HG03575 (cell line): ENCODE data around the gene S100G.
"Not testable (repeated sequence)": the region's sequence is repeated elsewhere in the genome, so short reads cannot be mapped to it uniquely, and the experiment has no call there.

ENCODE experiments used
- ATAC-seq: cut with Tn5 transposase; IDR thresholded peaks from one replicate; pipeline ENCODE4 v1.9.1; 2021; ENCODE audit not compliant: unreplicated experiment, insufficient number of reproducible peaks, low FRiP score; ENCODE audit errors: extremely low read depth

The S100G gene, protein sequence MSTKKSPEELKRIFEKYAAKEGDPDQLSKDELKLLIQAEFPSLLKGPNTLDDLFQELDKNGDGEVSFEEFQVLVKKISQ

DNA sequence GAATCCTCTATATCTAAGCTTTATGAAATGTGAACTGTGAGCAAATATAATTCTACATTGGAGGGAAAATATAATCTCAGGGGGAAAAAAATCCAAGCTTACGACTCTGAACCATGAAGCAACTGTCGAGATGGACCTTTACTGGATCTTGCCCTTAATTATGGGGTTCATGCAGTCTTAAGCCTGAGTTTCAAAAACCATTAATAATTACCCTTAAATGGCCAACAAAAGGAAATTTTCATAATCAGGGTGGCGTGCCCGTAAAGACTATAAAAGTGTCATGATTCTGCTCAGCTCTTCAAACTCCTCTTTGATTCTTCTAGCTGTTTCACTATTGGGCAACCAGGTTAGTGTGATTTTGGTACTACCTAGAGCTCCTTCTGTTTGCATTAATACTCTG, at the start of gene S100G:
S100G (plus strand) TSS at position 301 of the 400 bp plus-strand sequence. CDS start 849 bp downstream, outside the sequence.
- ATAC-seq: no peak

DNA sequence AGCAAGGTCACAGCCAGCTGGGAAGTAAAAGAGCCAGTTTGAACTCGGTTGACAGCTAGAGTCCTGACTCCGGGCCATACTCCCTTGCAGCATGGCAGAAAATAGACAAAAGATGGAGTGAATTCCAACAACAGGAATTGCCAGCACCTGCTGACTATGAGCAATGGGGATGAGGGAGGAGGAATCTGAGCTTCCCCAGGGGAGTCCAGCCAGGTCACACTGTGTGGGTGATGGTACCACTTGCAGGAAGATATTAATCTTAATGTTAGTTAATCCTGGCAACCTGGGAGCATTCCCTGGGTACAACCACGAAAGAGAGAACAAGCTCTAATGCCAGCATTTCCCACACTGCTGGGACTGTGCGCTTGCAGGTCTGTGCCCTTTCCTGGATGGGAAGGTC, 48.1 kb upstream of the S100G start:
- no peak for ATAC-seq

DNA sequence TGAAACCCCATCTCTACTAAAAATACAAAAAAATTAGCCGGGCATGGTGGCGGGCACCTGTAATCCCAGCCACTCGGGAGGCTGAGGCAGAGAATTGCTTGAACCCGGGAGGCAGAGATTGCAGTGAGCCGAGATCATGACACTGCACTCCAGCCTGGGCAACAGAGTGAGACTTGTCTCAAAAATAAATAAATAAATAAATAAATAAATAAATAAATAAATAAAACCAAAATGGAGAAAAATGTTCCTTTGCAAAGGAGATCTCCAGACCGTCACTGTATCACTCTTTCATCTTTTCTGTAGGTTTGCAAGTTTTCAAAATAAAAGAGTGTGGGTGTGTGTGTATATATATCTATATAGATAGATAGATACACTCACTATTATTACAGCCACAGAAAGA, 46.7 kb upstream of the S100G start:
- not testable (repeated sequence) for ATAC-seq

DNA sequence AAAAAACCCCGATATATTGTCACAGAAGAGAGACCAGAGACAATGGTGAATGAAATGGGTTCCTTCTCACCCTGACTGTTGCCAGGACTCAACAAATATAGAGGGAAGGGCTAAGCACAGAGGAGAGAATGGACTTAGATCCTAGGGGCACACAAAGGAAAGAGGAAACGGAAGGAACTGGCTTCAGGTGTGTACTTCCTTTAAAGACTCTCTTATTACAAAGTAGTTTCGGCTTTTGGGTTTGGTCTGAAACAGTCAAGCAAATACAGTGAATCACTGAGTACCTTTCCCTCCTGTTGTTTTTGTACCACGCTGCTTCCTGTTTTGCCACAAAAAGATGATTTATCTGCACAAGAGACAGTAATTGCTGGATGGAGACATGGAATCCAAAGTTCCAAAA, 46.1 kb upstream of the S100G start:
- no peak for ATAC-seq

DNA sequence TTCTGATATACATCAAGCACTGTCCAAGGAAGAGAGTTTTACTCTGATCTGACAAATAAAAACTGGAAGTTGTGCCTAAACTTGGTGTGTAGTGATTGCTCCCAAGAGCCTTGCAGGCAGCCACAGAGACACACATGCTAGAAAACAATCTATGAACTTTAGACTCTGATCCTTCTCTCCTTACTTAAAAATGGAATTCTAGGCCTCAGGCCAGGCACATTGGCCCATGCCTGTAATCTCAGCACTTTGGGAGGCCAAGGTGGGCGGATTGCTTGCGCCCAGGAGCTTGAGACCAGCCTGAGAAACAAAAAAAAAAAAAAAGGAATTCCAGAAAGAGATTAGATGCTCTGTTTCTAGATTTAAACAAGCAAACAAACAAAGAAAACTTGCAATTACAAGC, 45.6 kb upstream of the S100G start:
- ATAC-seq: no peak

DNA sequence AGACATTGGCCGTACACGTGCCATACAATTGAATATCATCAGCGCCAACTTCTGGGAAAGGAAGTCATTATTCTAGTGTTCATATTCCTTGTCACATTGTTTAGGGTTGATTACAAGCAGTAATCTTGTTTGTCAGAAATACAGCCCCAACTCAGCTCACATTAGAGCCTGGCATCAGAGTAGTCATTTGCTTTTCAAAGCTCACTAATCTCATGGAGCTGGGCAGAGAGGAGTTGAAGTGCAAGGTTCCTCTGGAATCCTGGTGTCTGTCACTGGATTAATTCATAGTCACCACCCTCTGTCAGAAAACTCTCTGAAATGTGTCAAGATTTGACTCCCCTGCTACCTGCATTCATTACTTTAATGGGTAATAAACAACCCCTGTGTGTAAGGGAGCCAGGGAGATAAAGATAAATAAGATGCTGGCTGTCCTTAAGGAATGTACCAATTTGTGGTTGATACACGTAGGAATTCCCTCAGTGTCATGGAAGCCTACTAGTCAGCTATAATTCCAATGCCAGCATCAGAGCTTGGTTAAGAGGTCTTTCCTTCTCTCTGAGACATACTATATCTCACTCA, 43.7 kb upstream of the S100G start:
- no peak for ATAC-seq

DNA sequence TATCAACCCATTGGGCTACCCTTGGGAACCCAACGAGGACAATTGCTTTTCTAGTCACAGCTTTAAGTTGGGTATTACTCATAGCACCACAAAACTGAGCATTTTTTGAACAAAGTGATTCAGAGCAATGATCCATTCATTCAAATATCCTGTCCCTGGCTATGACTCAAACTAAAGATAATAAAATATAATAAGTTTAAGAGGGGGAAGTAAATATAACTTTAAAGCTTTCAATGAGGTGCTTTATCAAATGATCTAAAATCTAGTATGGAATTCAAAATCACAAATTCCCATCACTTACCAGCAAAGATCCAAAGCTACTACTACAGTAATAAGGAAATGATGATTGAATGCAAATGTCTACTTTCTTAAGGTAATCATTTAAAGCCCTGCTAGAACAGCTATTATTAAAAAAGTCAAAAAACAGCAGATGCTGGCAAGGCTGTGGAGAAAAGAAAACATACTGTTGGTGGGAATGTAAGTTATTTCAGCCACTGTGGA, 39.8 kb upstream of the S100G start:
- ATAC-seq: no peak

DNA sequence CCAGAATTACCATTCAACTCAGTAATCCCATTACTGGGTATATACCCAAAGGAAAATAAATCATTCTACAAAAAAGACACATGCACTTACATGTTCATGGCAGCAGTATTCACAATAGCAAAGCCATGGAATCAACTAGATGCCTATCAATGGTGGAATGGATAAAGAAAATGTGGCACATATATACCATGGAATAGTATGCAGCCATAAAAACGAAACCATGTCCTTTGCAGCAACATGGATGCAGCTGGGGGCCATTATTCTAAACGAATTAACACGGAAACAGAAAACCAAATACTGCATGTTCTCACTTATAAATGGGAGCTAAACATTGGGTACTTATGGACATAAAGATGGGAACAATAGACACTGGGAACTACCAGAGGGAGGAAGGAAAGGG, 39.3 kb upstream of the S100G start:
- ATAC-seq: not testable (repeated sequence)

DNA sequence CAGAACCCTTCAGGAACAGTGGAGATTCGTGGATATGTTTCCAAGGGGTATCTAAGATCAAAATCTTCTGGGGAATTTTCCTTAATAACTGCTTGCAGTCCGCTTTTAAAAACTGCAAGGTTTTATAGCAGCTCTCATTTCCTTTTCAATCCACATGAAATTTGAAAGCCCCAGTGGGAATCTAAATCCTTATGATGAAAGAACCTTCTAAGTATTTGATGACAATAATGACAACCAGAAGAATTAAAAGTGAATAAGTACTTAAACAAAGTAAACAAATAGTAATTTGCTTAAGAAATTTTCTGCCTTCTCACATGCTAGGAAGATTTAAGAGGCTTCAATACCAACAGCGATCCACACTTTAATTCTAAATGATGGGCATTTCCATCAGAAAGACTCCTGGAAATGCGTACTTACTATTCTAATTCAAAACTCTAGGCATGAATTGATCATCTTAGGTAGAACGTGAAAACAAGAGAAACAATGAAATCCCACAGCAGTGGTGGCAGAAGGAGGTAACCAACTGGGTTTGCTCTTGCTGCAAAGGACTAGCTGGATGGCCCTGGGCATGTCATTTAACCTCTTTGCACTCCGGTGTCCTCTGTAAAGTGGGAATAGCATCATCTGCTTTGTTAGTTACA, 37.6 kb upstream of the S100G start:
- ATAC-seq: no peak

DNA sequence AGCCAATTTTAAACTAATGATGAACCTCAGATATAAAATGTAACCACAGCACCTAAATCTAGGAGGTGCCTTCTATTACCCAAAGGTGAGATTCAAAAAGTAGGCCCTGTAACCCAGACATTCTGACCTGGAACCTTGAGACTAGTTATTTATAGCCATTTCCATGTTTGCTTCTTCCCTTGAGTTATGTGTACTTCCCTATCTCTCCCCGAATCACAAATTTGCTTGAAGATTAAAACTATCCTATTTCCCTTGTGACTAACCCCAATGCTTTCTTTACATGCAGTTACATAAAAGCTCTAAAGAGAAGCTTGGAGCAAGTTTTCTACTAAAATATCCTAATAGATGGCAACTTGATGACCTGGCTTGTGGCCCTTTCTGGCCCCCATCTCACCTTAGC, 32.6 kb upstream of the S100G start:
- no peak for ATAC-seq

DNA sequence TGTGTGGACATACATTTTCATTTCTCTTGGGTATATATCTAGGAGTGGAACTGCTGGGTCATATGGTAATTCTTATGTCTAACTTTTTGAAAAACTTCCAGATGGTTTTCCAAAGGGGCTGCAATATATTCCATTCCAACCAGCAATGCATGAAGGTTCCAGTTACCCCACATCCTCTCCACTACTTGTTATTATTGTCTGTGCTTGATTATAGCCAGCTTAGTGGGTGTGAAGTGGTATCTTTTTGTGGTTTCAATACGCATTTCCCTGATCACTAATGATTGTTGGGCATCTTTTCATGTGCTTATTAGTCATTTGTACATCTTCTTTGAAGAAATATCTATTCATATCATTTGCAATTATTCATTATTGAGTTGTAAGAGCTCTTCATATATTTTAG, 31.5 kb upstream of the S100G start:
- ATAC-seq: no peak

DNA sequence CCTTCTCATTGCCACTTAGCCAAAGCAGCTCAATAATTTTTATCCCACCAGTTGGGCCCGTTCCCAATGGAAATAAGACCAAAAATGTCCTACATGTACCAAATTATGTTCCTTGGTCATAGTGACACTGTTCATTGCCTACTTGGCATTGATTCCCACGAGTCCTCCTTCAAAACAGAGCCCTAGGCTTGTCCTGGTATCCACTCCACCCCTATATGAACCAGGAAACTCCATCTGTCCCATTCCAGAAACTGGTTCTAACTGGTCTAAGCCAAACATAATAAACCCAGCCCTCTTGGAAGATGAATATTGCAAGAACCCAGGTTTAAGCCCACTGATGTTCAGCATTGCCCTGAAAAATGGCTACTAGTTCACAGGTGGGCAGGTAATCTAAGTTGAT, 30.9 kb upstream of the S100G start:
- no peak for ATAC-seq

DNA sequence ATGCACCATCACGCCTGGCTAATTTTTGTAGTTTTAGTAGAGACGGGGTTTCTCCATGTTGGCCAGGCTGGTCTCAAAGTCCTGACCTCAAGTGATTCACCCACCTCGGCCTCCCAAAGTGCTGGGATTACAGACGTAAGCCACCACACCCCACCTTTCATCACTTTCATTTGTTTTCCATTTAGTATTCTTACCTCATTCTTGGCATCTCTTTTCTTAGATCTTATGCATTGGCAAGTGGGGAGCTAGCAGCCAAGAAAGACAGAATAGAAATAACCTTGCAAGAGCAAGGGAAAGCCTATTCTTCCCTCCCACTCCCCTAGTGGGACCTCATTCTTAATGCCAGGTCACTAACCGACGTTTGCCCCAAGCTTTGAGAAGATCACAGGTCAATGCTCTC, 21.4 kb upstream of the S100G start:
- not testable (repeated sequence) for ATAC-seq

DNA sequence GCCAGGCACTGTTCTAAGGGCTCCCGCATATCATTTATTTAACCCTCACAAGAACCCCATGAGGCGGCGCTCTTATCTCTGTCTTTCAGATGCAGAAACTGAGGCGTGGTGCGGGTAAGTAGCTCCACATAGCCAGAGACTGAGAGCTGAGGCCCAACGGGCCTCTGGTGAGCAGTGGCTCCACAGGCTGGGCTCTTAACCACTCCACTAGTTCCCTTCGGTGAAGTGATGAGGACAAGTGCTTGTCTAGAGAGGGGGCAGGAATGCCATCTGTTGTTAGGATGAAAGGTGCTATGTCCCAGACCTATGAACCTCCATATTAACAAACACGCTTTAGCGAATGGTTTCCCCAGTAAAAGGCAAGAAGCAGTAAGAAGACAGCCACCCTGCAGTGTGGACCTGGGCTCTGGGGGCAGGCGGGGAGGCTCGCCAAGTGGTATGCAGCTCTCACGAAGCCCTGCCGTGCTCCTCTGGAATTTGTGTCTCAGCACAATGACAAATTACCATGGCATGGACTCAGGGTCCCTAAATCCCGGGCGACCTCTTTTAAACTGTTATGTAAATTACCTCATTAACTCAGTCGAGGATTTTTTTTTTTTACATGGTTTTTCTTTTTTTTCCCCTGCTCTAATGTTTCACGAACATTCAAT, 20.9 kb upstream of the S100G start:
- no peak for ATAC-seq

DNA sequence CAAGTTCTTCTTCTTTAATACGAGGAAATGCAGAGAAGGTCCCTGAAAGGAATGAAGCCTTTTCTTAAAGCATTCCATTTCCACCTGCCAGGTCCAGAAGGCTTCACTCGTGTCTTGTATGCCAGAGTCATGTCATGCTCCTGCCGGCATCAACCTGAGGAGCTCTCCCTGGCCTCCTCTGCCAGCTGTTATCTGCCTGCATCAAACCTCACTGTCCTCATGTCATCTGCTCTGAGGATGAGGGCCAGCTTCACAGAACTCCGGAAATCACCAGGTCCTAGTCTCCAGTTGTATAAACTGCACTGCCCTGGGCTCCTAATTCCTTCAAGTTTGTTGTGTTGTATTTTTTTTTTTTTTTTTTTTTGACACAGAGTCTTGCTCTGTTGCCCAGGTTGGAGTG, 20.0 kb upstream of the S100G start:
- ATAC-seq: no peak

DNA sequence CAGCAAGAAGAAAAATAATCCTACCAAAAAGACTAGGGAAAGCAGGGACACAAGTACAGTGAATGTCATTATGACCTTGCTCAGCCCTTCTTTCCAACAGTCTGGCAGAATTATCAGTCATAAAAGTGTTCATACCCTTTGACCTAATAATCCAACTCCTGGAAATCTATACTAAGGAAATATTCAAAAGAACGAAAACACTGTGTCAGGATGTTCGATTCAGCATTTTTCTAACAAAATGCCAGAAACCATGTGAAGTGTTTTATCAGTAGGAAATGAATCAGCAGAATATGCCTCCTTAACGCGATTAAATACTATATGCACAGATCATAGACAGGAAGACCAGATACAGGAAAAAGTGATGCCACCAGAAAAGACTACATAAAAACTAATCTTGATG, 16.2 kb upstream of the S100G start:
- no peak for ATAC-seq

DNA sequence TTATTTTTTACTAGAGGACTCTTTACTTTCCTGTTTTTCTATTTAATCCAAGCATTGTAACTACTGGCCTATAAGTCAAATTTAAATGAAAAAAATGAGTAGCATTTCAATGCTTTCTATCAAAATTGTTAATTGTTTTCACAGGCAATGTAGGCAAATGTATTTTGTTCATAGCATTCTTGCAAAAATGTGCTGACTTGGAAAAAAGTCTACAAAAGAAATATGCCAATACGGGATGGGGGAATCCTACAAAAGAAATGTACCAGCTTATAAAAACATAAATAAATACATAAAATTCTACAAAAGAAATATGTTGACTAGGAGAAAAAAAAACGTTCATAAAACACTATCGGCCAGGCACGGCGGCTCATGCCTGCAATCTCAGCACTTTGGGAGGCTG, 14.9 kb upstream of the S100G start:
- no peak for ATAC-seq

DNA sequence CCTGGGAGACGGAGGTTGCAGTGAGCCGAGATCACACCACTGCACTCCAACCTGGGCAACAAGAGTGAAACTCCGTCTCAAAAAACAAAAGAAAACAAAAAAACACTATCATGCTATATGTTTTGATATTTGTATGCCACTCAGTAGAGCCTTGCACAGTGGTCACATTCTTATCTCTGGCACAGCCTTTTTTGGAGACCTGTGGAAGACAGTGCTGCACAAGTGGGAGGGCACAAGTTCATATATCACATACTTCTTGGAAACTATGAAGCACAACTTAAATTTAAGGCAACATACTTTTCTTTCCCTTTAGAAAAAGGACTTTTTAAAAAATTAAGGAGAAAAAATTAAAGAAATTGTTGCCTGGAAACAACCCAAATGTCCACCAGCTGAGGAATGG, 14.4 kb upstream of the S100G start:
- no peak for ATAC-seq

DNA sequence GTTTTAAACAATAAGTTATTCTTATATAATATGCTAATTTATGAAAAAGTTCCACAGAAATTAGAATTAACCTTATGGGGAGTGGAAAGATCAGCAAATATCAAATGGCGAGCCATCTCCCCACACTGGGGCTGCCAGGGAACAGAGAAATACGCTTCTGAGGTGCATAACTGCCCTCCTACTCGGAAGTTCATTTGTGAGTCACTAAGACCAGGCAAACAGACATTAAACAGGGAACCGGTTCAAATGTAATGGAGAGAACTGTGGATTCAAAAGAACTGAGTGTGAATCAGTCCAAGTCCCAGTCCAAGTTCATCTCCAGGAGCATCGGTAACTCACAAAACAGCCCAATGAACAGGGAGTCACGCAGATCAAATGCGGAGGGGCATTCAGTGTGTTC, 11.4 kb upstream of the S100G start:
- no peak for ATAC-seq

DNA sequence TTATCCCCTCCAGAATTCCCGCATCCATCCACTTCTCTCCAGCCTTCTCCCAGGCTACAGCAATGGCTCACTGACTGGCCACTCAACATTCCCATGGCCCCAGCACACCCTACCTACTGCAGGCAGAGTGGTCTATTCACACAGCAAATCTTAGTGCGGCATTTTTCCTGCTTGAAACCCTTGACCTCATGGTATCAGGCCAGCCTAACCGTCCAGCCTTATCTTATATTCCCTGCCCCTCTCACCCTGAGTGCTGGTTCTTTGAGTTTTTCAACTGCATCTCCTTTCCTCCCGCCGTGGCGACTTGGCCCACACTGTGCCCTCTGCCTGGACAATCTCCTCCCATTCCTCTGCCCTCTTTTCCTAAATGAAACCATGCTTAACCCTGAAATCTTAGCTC, 10.0 kb upstream of the S100G start:
- ATAC-seq: no peak
